Activated CD8-positive, alpha-beta T cell treated with anti-CD3 and anti-CD28 coated beads for 36 hours (primary cell): ENCODE measurements around the gene SPOPL. TPM values are rescaled to one million over a fixed set of nuclear protein-coding genes. Genes with fewer than 3 reads are reported as not detected.

Experiments
- ATAC-seq: fragments of 200-7000 bp; cut with Tn5 transposase; one replicate; pipeline ENCODE4 v1.10.0; 2021; ENCODE audit warnings: mild to moderate bottlenecking, moderate library complexity
- CTCF ChIA-PET: fragments of 350-600 bp; sonication (Branson Sonifier 250); formaldehyde crosslinking; loops from one replicate; lab custom pipeline; 2021; ENCODE audit warnings: antibody characterized with exemption; lab: Charles Lee
- POLR2A ChIA-PET: fragments of 350-600 bp; sonication (Branson Sonifier 250); formaldehyde crosslinking; loops from one replicate; lab custom pipeline; 2021; ENCODE audit warnings: antibody characterized with exemption; lab: Charles Lee
- DNase-seq: peaks from one replicate; pipeline ENCODE4 v3.0.0-alpha.2; 2020
- H3K27ac Mint-ChIP-seq: one replicate; pipeline ENCODE4 v1.8.0; 2021; ENCODE audit warnings: mild to moderate bottlenecking, mixed read lengths
- H3K27me3 Mint-ChIP-seq: one replicate; pipeline ENCODE4 v1.8.0; 2021; ENCODE audit warnings: mixed read lengths
- H3K36me3 Mint-ChIP-seq: one replicate; pipeline ENCODE4 v1.8.0; 2021; ENCODE audit warnings: low read depth, mixed read lengths
- H3K4me1 Mint-ChIP-seq: one replicate; pipeline ENCODE4 v1.8.0; 2021; ENCODE audit warnings: low read depth, mixed read lengths
- H3K4me3 Mint-ChIP-seq: one replicate; pipeline ENCODE4 v1.8.0; 2021; ENCODE audit warnings: mild to moderate bottlenecking, moderate library complexity, mixed read lengths
- H3K9me3 Mint-ChIP-seq: one replicate; pipeline ENCODE4 v1.8.0; 2021; ENCODE audit warnings: mixed read lengths
- CTCF ChIP-seq: fragments of 200-600 bp; IDR thresholded peaks from one replicate; pipeline ENCODE4 v1.8.0; 2022; ENCODE audit warnings: antibody characterized with exemption, mild to moderate bottlenecking
- intact Hi-C: fragments of 100-400 bp; cut with micrococcal nuclease; formaldehyde crosslinking; loops from one replicate; pipeline ENCODE4 v1.10.0; 2022
- total RNA-seq, 2 experiments: library from RNA; stranded (reverse); gene quantifications; one replicate each; pipeline ENCODE4 v1.2.3, GENCODE V29; 2021

Gene SPOPL
- total RNA-seq, 2 experiments from 2014 or later = 8.9 to 9.6 TPM

- no peak overlapping the region for H3K4me3 Mint-ChIP-seq
- H3K27me3 Mint-ChIP-seq = no peaks in the 10 kb centered on the region
- H3K36me3 Mint-ChIP-seq = peaks cover 26% of the 10 kb centered on the region
- no peaks in the 10 kb centered on the region for H3K4me1 Mint-ChIP-seq
- no peak for ATAC-seq
- POLR2A ChIA-PET = no interaction called here
- CTCF ChIA-PET = no interaction called here
- H3K27ac Mint-ChIP-seq = no peak overlapping the region
- no peak for TF ChIP-seq CTCF
- DNase-seq = no peak
- H3K9me3 Mint-ChIP-seq = peaks cover 5% of the 10 kb centered on the region
- intact Hi-C loops = no loop called here
These were observed 80.3 kb downstream of the SPOPL start for GRCh38 chr2:138581909-138582308.

DNA sequence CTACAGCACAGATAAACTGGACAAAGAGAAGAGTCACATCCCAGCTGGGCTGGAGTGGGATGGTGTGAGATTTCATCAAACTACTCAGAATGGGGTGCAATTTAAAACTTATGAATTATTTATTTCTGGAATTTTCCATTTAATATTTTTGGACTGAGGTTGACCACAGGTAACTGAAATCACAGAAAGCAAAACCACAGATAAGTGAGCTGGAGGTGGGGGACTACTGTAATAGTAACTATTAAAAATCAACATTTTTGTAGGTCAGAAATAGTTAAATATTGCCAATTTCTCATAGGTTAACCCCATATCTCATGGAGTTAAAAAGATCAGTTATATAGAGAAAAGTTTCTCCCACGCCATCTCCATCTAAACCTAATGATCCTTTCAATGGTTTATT, 88.1 kb downstream of the SPOPL start:
- H3K27ac Mint-ChIP-seq = no peak overlapping the region
- no peaks in the 10 kb centered on the region for H3K9me3 Mint-ChIP-seq
- intact Hi-C loops = no loop called here
- ChIA-PET POLR2A (no interaction called here), CTCF (interaction anchor here (1.4 kb wide), 1 partner anchor 25 kb away, joined by 3 read pairs; no protein-coding TSS in a partner anchor)
- ATAC-seq (no peak), DNase-seq (no peak)
- TF ChIP-seq CTCF = no peak
- no peak overlapping the region for H3K4me3 Mint-ChIP-seq
- no peaks in the 10 kb centered on the region for H3K27me3 Mint-ChIP-seq
- no peaks in the 10 kb centered on the region for H3K4me1 Mint-ChIP-seq
- H3K36me3 Mint-ChIP-seq = peaks cover 4% of the 10 kb centered on the region

DNA sequence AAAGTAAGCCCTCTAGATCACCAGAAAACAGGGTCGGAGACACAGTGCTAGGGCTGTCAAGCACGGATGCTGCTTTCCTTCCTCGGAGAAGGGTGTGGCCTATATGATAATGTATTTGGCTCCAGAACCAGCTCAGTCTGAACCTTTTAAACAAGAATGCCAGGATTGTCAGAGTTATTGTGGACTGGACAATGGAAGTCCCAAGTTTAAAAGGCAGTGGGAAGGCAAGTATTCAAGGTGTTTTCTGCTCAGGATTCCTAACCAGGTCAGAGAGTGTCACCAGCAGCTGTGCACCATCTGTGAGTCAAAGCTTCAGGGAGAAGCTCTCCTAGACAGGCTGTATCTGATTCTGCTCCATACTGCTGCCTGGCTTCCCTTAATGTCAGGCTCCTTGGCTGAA, 94.8 kb downstream of the SPOPL start:
- Mint-ChIP-seq H3K4me3 (no peak overlapping the region), H3K27ac (no peak overlapping the region), H3K9me3 (no peaks in the 10 kb centered on the region), H3K27me3 (no peaks in the 10 kb centered on the region), H3K4me1 (no peaks in the 10 kb centered on the region), H3K36me3 (no peaks in the 10 kb centered on the region)
- no peak for DNase-seq
- TF ChIP-seq CTCF = no peak
- ATAC-seq = no peak
- ChIA-PET POLR2A (no interaction called here), CTCF (no interaction called here)
- intact Hi-C loops = no loop called here

GRCh38 chr2:138600732-138601457, 99.3 kb downstream of the SPOPL start:
- H3K4me3 Mint-ChIP-seq = no peak overlapping the region
- H3K27ac Mint-ChIP-seq = no peak overlapping the region
- H3K4me1 Mint-ChIP-seq = no peaks in the 10 kb centered on the region
- no peaks in the 10 kb centered on the region for H3K36me3 Mint-ChIP-seq
- no peaks in the 10 kb centered on the region for H3K27me3 Mint-ChIP-seq
- DNase-seq (no peak), ATAC-seq (no peak)
- POLR2A ChIA-PET = no interaction called here
- CTCF ChIA-PET = no interaction called here
- intact Hi-C loops = no loop called here
- no peaks in the 10 kb centered on the region for H3K9me3 Mint-ChIP-seq
- no peak for TF ChIP-seq CTCF

DNA sequence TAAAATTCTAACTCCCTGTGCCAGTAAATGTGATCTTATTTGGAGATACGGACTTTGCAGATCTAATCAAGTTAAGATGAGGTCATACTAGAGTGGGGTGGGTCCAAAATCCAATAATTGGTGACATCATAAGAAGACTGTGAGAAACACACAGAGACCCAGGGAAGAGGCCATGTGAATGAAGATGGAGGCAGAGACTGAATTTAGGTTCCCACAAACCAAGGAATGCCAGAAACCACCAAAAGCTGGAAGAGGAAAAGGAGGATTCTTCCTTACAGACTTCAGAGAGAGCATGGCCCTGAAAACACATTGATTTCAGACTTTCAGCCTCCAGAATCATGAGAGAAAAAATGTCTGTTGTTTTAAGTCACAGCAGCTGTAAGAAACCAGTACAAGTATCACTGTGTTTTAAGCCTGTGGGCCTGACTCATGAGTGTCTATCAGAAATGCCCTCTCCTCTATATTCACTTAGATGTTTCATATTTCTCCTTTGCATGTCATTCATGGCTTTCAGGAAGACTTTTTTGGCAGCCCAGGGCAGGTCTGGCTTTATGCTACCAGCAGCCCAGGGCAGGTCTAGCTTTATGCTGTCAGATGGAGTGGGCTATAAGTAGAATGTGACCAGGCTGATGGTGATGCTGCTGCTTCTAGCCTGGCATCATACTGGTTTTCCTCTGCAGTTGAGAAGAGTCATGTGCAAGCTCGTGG, 100.0 kb downstream of the SPOPL start:
- ATAC-seq = no peak
- no peak overlapping the region for H3K4me3 Mint-ChIP-seq
- intact Hi-C loops = no loop called here
- H3K4me1 Mint-ChIP-seq = no peaks in the 10 kb centered on the region
- ChIA-PET CTCF (no interaction called here), POLR2A (no interaction called here)
- H3K27ac Mint-ChIP-seq = no peak overlapping the region
- TF ChIP-seq CTCF = no peak
- no peaks in the 10 kb centered on the region for H3K9me3 Mint-ChIP-seq
- no peaks in the 10 kb centered on the region for H3K36me3 Mint-ChIP-seq
- no peaks in the 10 kb centered on the region for H3K27me3 Mint-ChIP-seq
- no peak for DNase-seq
